Measurements from ENCODE around the gene KLHL5. TPM values are rescaled to one million over a fixed set of nuclear protein-coding genes. Genes with fewer than 3 reads are reported as not detected.

KLHL5 gene
- total RNA-seq, 1 experiment from 2014 or later = 84.8 TPM

DNA sequence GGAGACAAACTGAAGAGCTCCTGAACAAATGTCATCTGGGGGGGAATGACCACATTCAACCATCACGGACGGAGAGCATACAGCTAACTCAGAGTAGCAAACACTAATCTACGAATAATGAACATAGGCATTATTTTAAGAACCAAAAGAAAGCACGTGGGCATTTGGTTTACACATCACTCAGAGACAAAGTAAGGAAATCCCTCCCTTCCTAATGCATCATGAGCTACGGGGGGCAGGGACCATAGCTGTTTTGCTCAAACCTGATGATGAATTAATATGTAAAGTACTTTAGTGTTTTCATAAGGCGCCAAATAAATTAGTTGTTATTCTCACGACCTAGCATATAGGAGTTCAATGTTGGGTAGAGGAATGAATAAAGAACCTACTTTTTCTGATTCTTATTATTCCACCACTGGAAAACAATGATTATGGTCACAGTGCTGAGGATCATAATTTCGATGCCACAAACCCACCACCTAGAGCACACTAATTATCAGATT lies 18.1 kb upstream of the KLHL5 start:
- TF ChIP-seq, protein P1, sequence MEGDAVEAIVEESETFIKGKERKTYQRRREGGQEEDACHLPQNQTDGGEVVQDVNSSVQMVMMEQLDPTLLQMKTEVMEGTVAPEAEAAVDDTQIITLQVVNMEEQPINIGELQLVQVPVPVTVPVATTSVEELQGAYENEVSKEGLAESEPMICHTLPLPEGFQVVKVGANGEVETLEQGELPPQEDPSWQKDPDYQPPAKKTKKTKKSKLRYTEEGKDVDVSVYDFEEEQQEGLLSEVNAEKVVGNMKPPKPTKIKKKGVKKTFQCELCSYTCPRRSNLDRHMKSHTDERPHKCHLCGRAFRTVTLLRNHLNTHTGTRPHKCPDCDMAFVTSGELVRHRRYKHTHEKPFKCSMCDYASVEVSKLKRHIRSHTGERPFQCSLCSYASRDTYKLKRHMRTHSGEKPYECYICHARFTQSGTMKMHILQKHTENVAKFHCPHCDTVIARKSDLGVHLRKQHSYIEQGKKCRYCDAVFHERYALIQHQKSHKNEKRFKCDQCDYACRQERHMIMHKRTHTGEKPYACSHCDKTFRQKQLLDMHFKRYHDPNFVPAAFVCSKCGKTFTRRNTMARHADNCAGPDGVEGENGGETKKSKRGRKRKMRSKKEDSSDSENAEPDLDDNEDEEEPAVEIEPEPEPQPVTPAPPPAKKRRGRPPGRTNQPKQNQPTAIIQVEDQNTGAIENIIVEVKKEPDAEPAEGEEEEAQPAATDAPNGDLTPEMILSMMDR (conservative IDR thresholded peaks at IDR 0.05; ENCODE audit: low read depth, low read length) = no peak
- TF ChIP-seq EZH2phosphoT487 (IDR thresholded peaks at IDR 0.05; ENCODE audit: borderline replicate concordance, low read length) (no peak), EZH2 (IDR thresholded peaks at IDR 0.05; ENCODE audit: low read length, unreplicated experiment) (no peak)
- Histone ChIP-seq H3F3A (ENCODE audit: low read length, unreplicated experiment) (peaks cover 9% of the 10 kb centered on the region), H3K9ac (ENCODE audit: low read length) (peak overlapping the region; percentile 64), H3K4me1 (ENCODE audit: insufficient read depth, low read length) (peaks cover 53% of the 10 kb centered on the region), H4K20me1 (ENCODE audit: low read length) (0 out of 2 replicates have a peak, but pooled peaks cover 4% of the 10 kb centered on the region), H3K4me3 (ENCODE audit: low read length) (peak overlapping the region; percentile 88), H3K9me2 (replicated peaks; ENCODE audit: low read length) (no peaks in the 10 kb centered on the region), H3K36me3 (ENCODE audit: low read depth, low read length) (0 out of 2 replicates have a peak, but pooled peaks cover under 1% of the 10 kb centered on the region), H3K79me2 (ENCODE audit: low read length) (peaks cover 37% of the 10 kb centered on the region), H3K27ac (ENCODE audit: low read length) (peak overlapping the region; percentile 95), H3K27me3 (ENCODE audit: low read length) (no peaks in the 10 kb centered on the region), H3K4me2 (ENCODE audit: low read length) (peak overlapping the region; percentile 79), H2AFZ (ENCODE audit: low read length) (peak overlapping the region; percentile 31; the same call in 1 of the 2 replicates), H3K9me3 (ENCODE audit: low read length) (no peaks in the 10 kb centered on the region)
- POLR2A ChIA-PET (ENCODE audit: unreplicated experiment) = interaction anchor here (0.6 to 1.9 kb wide), 5 partner anchors 11 to 159 kb away, joined by 3 to 17 read pairs (median 10); partner anchors contain the start of gene TMEM156
- ATAC-seq (no peak; the same call in 1 of the 2 replicates), DNase-seq (no peak)
- CTCF ChIA-PET = interaction anchor here (1.1 kb wide), 1 partner anchor 91 kb away, joined by 5 read pairs; no protein-coding TSS in a partner anchor
- intact Hi-C loops (cut with micrococcal nuclease) = loop anchor here (1.0 kb wide), 2 partner anchors 8 to 12 kb away; partner anchors contain the start of gene TMEM156
- TSS peak; percentile 83 for BruUV-seq (replicated peaks)

DNA sequence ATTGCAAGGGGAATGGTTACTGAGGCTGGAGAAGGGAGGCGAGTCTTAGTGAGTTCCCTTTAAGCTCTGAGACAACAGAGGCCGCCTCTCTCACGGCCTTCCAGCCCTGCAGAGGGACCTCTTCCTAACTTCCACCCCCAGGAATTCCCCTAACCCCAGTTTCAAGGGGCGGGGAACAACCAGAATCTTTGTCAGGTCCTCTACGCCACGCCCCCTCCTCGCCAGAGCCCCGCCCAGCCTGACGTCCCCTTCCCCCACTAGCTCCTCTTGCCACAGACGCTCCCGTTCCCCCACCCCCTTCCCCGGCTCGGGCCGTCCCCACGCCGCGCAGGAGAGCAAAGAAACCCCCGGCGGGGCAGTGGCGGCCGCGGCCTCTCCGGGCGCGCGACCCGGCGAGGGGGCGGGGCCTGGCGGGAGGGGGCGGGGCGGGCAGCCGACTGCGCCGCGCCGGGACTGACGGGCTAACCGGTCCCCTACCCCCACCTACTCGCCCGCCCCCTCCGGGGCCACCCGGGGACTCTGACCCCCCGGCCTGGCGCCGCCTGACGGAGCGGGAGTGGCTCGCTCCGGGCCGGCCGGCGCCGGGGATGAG lies 17.6 kb upstream of the KLHL5 start:
- 0 out of 2 replicates have a peak, but pooled peaks cover 4% of the 10 kb centered on the region for H4K20me1 ChIP-seq (ENCODE audit: low read length)
- DNase-seq (peak; percentile 84), ATAC-seq (peak; percentile 64)
- no peaks in the 10 kb centered on the region for H3K9me2 ChIP-seq (replicated peaks; ENCODE audit: low read length)
- peak overlapping the region; percentile 79 for H3K4me2 ChIP-seq (ENCODE audit: low read length)
- H3K4me1 ChIP-seq (ENCODE audit: insufficient read depth, low read length) = peaks cover 48% of the 10 kb centered on the region
- 0 out of 2 replicates have a peak, but pooled peaks cover 4% of the 10 kb centered on the region for H3K36me3 ChIP-seq (ENCODE audit: low read depth, low read length)
- H3K9ac ChIP-seq (ENCODE audit: low read length) = peak overlapping the region; percentile 87
- H3F3A ChIP-seq (ENCODE audit: low read length, unreplicated experiment) = peaks cover 9% of the 10 kb centered on the region
- H3K9me3 ChIP-seq (ENCODE audit: low read length) = no peaks in the 10 kb centered on the region
- peaks cover 43% of the 10 kb centered on the region for H3K79me2 ChIP-seq (ENCODE audit: low read length)
- TF ChIP-seq, protein P1 (conservative IDR thresholded peaks at IDR 0.05; ENCODE audit: low read depth, low read length) = no peak
- TF ChIP-seq EZH2phosphoT487 (IDR thresholded peaks at IDR 0.05; ENCODE audit: borderline replicate concordance, low read length) (no peak), EZH2 (IDR thresholded peaks at IDR 0.05; ENCODE audit: low read length, unreplicated experiment) (no peak)
- no peak overlapping the region for H2AFZ ChIP-seq (ENCODE audit: low read length)
- no TSS peak for BruUV-seq (replicated peaks)
- intact Hi-C loops (cut with micrococcal nuclease) = loop anchor here (1.0 kb wide), 1 partner anchor 8 kb away; no protein-coding TSS in a partner anchor
- peak overlapping the region; percentile 95 for H3K27ac ChIP-seq (ENCODE audit: low read length)
- ChIA-PET POLR2A (ENCODE audit: unreplicated experiment) (interaction anchor here (0.6 to 1.9 kb wide), 6 partner anchors 12 to 1471 kb away, joined by 3 to 17 read pairs (median 8); partner anchors contain the start of gene TMEM156), CTCF (interaction anchor here (1.1 kb wide), 1 partner anchor 90 kb away, joined by 5 read pairs; no protein-coding TSS in a partner anchor)
- no peaks in the 10 kb centered on the region for H3K27me3 ChIP-seq (ENCODE audit: low read length)
- peak overlapping the region; percentile 88 for H3K4me3 ChIP-seq (ENCODE audit: low read length)

Data from PC-3 (cell line).